Body of pancreas (tissue), 4 donors: Measurements from ENCODE around the gene CYP4A11. TPM values are rescaled to one million over a fixed set of nuclear protein-coding genes. Genes with fewer than 3 reads are reported as not detected.
"Not testable (repeated sequence)": the region's sequence is repeated elsewhere in the genome, so short reads cannot be mapped to it uniquely, and the experiment has no call there.

Experiments used
- ATAC-seq: fragments of 150-250 bp; one replicate; pipeline ENCODE4 v1.9.1; 2016
- DNase-seq, 4 donors: peaks; one replicate each; pipeline ENCODE4 v3.0.0-alpha.2; 2019
- H3K27ac ChIP-seq, 4 donors: fragments of 200-600 bp; sonication (generic); 1 replicate in 3 of 4; 2 replicates in 1 of 4; pipeline versions ENCODE4 v1.5.1 to v1.6.1; 2016 to 2019; ENCODE audit warnings: mild to moderate bottlenecking in 1 of 4, mixed read lengths in 1 of 4, moderate library complexity in 1 of 4
- H3K27me3 ChIP-seq, 2 donors: fragments of 200-600 bp; sonication (generic); one replicate each; pipeline ENCODE4 v1.6.0; 2016; ENCODE audit warnings: mild to moderate bottlenecking in 1 of 2
- H3K36me3 ChIP-seq, 2 donors: fragments of 200-600 bp; sonication (generic); replicated peaks in 1 of 2; 2 replicates each; pipeline ENCODE4 v1.5.1; 2016; ENCODE audit warnings: low read depth in 2 of 2; ENCODE audit not compliant: insufficient read depth in 1 of 2
- H3K4me1 ChIP-seq: fragments of 200-600 bp; sonication (generic); one replicate; pipeline ENCODE4 v1.6.0; 2016
- H3K4me3 ChIP-seq, 2 donors: fragments of 200-600 bp; sonication (generic); 1 replicate in 1 of 2; 2 replicates in 1 of 2; pipeline ENCODE4 v1.5.1; 2016 to 2019
- H3K9me3 ChIP-seq, 3 donors: fragments of 200-600 bp; sonication (generic); 1 replicate in 2 of 3; 2 replicates in 1 of 3; pipeline ENCODE4 v1.5.1; 2016
- POLR2A ChIP-seq, 3 donors: fragments of 450-650 bp; IDR thresholded peaks; one replicate each; pipeline ENCODE4 v1.6.1; 2016; ENCODE audit warnings: antibody characterized with exemption in 3 of 3, mild to moderate bottlenecking in 2 of 3
- WGBS, 2 donors: methylation state at CpG; one replicate each; pipeline ENCODE4 v1.1.5; 2017; 5-methylcytosine and 5-hydroxymethylcytosine counted together
- intact Hi-C: fragments of 100-400 bp; cut with DNase I; formaldehyde crosslinking; loops from one replicate; pipeline ENCODE4 v1.15.1; 2023
- total RNA-seq, 2 donors: library from RNA; depleted of rRNA; stranded (reverse); fragments of >200 nt; gene quantifications; one replicate each; pipeline ENCODE4 v1.1.0, GENCODE V29; 2016
- TF ChIP-seq, protein P1 (sequence below), 7 experiments: fragments of 450-650 bp in 4 of 7; fragments of 200-600 bp in 3 of 7; sonication (generic) in 3 of 7; IDR thresholded peaks; one replicate each; pipeline ENCODE4 v1.5.1; 2016 to 2019; ENCODE audit warnings: antibody characterized with exemption in 7 of 7

CYP4A11 gene
- total RNA-seq, 2 donors from 2014 or later, result 0.78 TPM; not detected in 1

DNA sequence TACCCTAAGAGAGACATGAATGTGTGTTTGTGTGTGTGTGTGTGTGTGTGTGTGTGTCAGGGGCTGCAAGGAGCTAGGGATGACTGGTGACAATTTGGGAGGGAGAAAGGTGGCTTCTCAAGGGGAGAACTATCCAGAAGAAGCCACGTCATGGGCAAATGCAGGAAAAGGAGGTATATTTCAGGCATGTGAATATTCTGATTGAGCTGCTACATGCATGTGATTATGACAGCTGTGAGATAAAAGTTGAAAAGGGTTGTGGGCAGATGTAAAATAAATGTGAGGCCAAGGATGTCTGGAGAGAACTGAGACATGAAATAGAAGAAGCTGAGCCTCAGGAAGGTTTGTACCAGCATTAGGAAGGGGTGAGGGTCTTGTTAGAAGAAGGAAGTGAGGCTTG is 4.5 kb downstream of the CYP4A11 start:
- Histone ChIP-seq H3K27me3 (no peaks in the 10 kb centered on the region), H3K9me3 (no peaks in the 10 kb centered on the region), H3K4me1 (peaks cover 17% of the 10 kb centered on the region), H3K36me3 (no peaks in the 10 kb centered on the region), H3K27ac (no peak overlapping the region), H3K4me3 (no peak overlapping the region)
- TF ChIP-seq POLR2A (IDR thresholded peaks at IDR 0.05), result no peak
- TF ChIP-seq, protein P1, sequence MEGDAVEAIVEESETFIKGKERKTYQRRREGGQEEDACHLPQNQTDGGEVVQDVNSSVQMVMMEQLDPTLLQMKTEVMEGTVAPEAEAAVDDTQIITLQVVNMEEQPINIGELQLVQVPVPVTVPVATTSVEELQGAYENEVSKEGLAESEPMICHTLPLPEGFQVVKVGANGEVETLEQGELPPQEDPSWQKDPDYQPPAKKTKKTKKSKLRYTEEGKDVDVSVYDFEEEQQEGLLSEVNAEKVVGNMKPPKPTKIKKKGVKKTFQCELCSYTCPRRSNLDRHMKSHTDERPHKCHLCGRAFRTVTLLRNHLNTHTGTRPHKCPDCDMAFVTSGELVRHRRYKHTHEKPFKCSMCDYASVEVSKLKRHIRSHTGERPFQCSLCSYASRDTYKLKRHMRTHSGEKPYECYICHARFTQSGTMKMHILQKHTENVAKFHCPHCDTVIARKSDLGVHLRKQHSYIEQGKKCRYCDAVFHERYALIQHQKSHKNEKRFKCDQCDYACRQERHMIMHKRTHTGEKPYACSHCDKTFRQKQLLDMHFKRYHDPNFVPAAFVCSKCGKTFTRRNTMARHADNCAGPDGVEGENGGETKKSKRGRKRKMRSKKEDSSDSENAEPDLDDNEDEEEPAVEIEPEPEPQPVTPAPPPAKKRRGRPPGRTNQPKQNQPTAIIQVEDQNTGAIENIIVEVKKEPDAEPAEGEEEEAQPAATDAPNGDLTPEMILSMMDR (IDR thresholded peaks at IDR 0.05), result no peak
- ATAC-seq, result no peak
- WGBS, 2 donors, result 50 to 62% methylated on average over 1 of the region's 1 CpG
- DNase-seq, result no peak
- intact Hi-C loops, result no loop called here

DNA sequence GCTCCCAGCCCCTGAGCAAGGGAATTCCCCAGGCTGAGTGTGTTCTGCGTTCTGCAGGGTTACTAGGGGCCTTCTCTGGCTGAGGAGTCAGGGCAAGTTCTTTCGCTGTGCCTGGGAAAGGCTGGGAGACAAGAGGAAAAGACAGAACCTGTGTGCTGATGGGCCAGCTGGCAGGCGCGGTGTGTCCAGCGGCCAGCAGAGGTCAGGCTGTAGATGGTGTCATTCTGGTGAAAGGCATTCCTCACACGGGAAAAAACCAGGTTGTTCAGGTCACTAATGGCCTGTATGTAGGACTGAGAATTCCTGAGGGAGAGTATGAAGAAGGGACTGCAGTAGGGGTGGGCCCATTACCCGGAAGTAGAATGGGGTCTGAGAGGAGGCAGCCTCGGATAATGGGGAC is 6.4 kb downstream of the CYP4A11 start:
- H3K27ac ChIP-seq, H3K4me1 ChIP-seq, H3K36me3 ChIP-seq, H3K27me3 ChIP-seq, H3K9me3 ChIP-seq, H3K4me3 ChIP-seq, intact Hi-C loops: not testable (repeated sequence)
- DNase-seq (peak; percentile 42 to 51 (median 48)), ATAC-seq (peak; percentile 75)
- 15 to 17% methylated on average over 8 of the region's 8 CpGs for WGBS, 2 donors
- TF ChIP-seq, protein P1 (IDR thresholded peaks at IDR 0.05), result peak in 6 of 7 experiments; percentile 48 to 69 (median 62)

DNA sequence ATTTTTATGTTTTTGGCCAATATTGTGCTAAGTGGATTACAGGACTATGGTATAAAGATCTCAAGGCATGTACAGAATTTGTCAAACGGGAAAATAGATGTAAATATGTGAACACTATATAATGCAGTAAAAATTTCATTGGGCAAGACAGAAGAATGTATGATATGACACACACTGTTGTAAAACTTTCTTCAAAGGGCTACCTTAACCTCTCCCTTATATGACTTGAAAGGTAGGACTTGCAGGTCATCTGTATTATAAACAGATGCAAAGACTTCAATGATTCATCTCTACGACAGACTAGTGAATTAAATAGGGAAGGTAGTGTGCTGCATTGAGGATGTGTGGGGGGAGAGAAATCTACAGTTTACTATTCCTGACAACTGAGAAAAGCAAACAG is 9.3 kb downstream of the CYP4A11 start:
- ATAC-seq, intact Hi-C loops, H3K4me3 ChIP-seq: not testable (repeated sequence)

DNA sequence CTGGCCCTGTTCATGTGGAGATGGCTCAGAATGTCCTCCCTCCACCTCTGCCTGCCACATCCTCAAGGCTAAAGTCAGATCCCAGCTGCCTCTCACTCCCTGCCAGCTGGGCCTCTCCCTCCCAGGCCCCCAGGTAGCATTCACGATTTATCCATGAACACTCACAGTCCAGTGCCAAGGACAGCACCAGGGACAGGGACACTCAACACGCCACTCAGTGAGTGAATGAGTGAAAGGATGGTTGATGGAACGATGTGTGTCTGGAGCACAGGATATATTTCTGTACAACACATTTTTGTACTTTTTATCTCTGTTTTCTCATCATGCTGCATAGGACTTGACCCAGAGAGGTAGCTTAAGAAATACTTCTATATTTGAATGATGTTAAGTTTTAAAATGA is 10.1 kb downstream of the CYP4A11 start:
- no peaks in the 10 kb centered on the region for H3K9me3 ChIP-seq
- H3K27me3 ChIP-seq, result no peaks in the 10 kb centered on the region
- H3K36me3 ChIP-seq, result no peaks in the 10 kb centered on the region
- intact Hi-C loops, result no loop called here
- H3K4me1 ChIP-seq, result no peaks in the 10 kb centered on the region
- TF ChIP-seq, protein P1 (IDR thresholded peaks at IDR 0.05), result no peak
- no peak for TF ChIP-seq POLR2A (IDR thresholded peaks at IDR 0.05)
- no peak for ATAC-seq
- H3K27ac ChIP-seq, result no peak overlapping the region
- DNase-seq, result no peak
- no peak overlapping the region for H3K4me3 ChIP-seq
- WGBS, 2 donors, result 50 to 59% methylated on average over 3 of the region's 3 CpGs

More for the DNA sequence above, 9.3 kb downstream of the CYP4A11 start:
- DNase-seq, H3K4me1 ChIP-seq, H3K9me3 ChIP-seq, H3K27ac ChIP-seq, H3K36me3 ChIP-seq, H3K27me3 ChIP-seq: not testable (repeated sequence)
- WGBS, 2 donors, result 36 to 44% methylated on average over 2 of the region's 2 CpGs

DNA sequence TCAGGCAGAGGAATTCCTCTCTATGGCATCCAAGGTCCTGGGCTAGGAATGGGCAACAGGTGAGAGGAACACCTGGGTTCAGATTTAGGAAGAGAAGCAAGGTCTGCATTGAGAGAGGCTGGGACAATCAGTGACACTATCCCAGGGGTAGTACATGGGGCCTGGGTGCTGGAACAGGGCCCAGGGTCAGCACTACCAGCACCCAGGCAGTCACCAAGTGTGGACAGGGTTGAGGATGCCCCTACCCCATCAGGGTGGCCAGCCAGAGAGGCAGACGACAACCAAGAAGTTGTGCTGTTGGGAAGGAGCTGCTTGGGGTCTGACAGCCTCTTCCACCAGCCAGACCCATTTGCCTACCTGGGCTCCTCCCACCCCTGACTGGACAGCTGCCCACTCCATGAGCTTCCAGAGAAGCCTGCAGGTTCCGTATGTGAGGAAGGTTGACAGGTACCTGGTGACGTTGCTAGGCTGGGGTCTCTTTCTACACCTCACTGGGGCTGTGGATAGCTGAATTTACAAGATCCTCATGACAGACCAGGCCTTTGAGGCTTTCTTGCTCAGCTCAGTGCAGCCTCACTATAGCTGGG is 13.9 kb downstream of the CYP4A11 start:
- TF ChIP-seq, protein P1 (IDR thresholded peaks at IDR 0.05), result no peak
- TF ChIP-seq POLR2A (IDR thresholded peaks at IDR 0.05), result no peak
- no peaks in the 10 kb centered on the region for H3K27me3 ChIP-seq
- H3K36me3 ChIP-seq, result no peaks in the 10 kb centered on the region
- 66 to 67% methylated on average over 1 to 3 of the region's 3 CpGs for WGBS, 2 donors
- H3K27ac ChIP-seq, result no peak overlapping the region
- DNase-seq (no peak), ATAC-seq (no peak)
- H3K4me3 ChIP-seq, result no peak overlapping the region
- no peaks in the 10 kb centered on the region for H3K4me1 ChIP-seq
- intact Hi-C loops, result no loop called here
- H3K9me3 ChIP-seq, result no peaks in the 10 kb centered on the region
